GM12878 (cell line): ENCODE data around the gene HDX. TPM values are rescaled to one million over a fixed set of nuclear protein-coding genes. Genes with fewer than 3 reads are reported as not detected.

Source experiments
- IKZF1 ChIP-seq: fragments of 450-650 bp; conservative IDR thresholded peaks from 2 replicates; pipeline ENCODE4 v1.6.1; 2017; ENCODE audit warnings: antibody characterized with exemption, mild to moderate bottlenecking
- RFX5 ChIP-seq: IDR thresholded peaks from 2 replicates; pipeline ENCODE4 v1.6.1; 2011; ENCODE audit warnings: low read depth, low read length, improper control_type of control experiment
- TCF12 ChIP-seq: IDR thresholded peaks from 2 replicates; pipeline ENCODE4 v1.6.1; 2011; ENCODE audit warnings: low read depth, mild to moderate bottlenecking, low read length
- ZBTB33 ChIP-seq: fragments of 450-650 bp; IDR thresholded peaks from 2 replicates; pipeline ENCODE4 v1.6.1; 2017; ENCODE audit warnings: mild to moderate bottlenecking
- ZNF384 ChIP-seq: IDR thresholded peaks from 2 replicates; pipeline ENCODE4 v1.6.1; 2012; ENCODE audit warnings: low read depth, mild to moderate bottlenecking, low read length, improper control_type of control experiment, borderline replicate concordance
- polyA plus RNA-seq, 11 experiments: library from polyadenylated mRNA; depleted of rRNA in 4 of 11; unstranded in 6 of 11; stranded (reverse) in 5 of 11; fragments of >200 nt; fragmentation: Nextera tagmentation in 4 of 11; fragmentation: Illumina TruSeq in 1 of 11; extraction: Ambion mirVana in 4 of 11; extraction: Trizol in 1 of 11; gene quantifications; 1 replicate in 1 of 11; 2 replicates in 10 of 11; pipeline versions ENCODE4 v1.2.1 to v1.2.3, GENCODE V29; 2011 to 2016; ENCODE audit warnings: inconsistent platforms in 2 of 11, missing spikeins in 2 of 11, low read depth in 1 of 11
- total RNA-seq, 4 experiments: library from RNA; depleted of rRNA in 3 of 4; stranded (reverse); fragments of >200 nt in 3 of 4; fragmentation: Illumina TruSeq in 1 of 4; extraction: Trizol in 1 of 4; gene quantifications; 2 replicates each; pipeline versions ENCODE4 v1.2.1 to v1.2.3, GENCODE V29; 2013 to 2021
- TF ChIP-seq, protein P1 (sequence below): fragments of 450-650 bp; formaldehyde crosslinking; IDR thresholded peaks from 2 replicates; pipeline ENCODE4 v1.4.0; 2020; ENCODE audit warnings: mild to moderate bottlenecking, moderate library complexity
- TF ChIP-seq, protein P2 (sequence below): IDR thresholded peaks from 2 replicates; pipeline ENCODE4 v1.6.1; 2011; ENCODE audit warnings: borderline replicate concordance, low read depth, mild to moderate bottlenecking, moderate library complexity, low read length; ENCODE audit not compliant: insufficient read depth, poor library complexity, severe bottlenecking

HDX gene
- total and polyA plus RNA-seq, 10 of the 15 experiments (the other 5 are each of a cell fraction or from before 2014, with no cell fraction given) = 2.9 to 8.6 (median 6.3) TPM; not detected in 1

- TF ChIP-seq ZBTB33 = no peak
- no peak for TF ChIP-seq RFX5
- TF ChIP-seq, protein P1, sequence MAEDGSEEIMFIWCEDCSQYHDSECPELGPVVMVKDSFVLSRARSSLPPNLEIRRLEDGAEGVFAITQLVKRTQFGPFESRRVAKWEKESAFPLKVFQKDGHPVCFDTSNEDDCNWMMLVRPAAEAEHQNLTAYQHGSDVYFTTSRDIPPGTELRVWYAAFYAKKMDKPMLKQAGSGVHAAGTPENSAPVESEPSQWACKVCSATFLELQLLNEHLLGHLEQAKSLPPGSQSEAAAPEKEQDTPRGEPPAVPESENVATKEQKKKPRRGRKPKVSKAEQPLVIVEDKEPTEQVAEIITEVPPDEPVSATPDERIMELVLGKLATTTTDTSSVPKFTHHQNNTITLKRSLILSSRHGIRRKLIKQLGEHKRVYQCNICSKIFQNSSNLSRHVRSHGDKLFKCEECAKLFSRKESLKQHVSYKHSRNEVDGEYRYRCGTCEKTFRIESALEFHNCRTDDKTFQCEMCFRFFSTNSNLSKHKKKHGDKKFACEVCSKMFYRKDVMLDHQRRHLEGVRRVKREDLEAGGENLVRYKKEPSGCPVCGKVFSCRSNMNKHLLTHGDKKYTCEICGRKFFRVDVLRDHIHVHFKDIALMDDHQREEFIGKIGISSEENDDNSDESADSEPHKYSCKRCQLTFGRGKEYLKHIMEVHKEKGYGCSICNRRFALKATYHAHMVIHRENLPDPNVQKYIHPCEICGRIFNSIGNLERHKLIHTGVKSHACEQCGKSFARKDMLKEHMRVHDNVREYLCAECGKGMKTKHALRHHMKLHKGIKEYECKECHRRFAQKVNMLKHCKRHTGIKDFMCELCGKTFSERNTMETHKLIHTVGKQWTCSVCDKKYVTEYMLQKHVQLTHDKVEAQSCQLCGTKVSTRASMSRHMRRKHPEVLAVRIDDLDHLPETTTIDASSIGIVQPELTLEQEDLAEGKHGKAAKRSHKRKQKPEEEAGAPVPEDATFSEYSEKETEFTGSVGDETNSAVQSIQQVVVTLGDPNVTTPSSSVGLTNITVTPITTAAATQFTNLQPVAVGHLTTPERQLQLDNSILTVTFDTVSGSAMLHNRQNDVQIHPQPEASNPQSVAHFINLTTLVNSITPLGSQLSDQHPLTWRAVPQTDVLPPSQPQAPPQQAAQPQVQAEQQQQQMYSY (CRISPR knock-in tag) = no peak
- TF ChIP-seq, protein P2, sequence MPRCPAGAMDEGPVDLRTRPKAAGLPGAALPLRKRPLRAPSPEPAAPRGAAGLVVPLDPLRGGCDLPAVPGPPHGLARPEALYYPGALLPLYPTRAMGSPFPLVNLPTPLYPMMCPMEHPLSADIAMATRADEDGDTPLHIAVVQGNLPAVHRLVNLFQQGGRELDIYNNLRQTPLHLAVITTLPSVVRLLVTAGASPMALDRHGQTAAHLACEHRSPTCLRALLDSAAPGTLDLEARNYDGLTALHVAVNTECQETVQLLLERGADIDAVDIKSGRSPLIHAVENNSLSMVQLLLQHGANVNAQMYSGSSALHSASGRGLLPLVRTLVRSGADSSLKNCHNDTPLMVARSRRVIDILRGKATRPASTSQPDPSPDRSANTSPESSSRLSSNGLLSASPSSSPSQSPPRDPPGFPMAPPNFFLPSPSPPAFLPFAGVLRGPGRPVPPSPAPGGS = no peak
- TF ChIP-seq IKZF1 = no peak
- no peak for TF ChIP-seq ZNF384
- TF ChIP-seq TCF12 = no peak
These were observed 182.2 kb downstream of the HDX start (continued) for GRCh38 chrX:84320023-84320422.
